ENCODE measurements around the gene FHOD3. TPM values are rescaled to one million over a fixed set of nuclear protein-coding genes. Genes with fewer than 3 reads are reported as not detected.

Gene FHOD3
- polyA plus RNA-seq, 1 experiment, result 41.1 TPM

DNA sequence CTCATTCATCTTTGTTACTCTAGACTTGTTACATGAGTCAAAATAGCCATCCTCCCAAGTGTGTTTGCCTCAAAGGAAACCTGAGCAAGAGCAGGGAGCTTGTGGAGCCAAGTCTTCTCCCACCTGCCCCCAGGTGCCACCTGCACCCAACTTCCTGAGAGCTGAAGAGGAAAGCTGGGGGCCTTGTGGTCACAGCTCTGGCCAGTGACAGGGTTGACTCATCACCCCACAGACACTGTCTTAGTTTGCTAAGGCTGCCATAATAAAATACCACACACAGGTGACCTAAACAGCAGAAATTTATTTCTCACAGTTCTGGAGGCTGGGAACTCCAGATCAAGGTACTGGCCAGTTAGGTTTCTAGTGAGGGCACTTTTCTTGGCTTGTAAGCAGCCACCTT, 431.7 kb downstream of the FHOD3 start:
- ChIA-PET CTCF (no interaction called here), POLR2A (no interaction called here)
- TF ChIP-seq, protein P1, sequence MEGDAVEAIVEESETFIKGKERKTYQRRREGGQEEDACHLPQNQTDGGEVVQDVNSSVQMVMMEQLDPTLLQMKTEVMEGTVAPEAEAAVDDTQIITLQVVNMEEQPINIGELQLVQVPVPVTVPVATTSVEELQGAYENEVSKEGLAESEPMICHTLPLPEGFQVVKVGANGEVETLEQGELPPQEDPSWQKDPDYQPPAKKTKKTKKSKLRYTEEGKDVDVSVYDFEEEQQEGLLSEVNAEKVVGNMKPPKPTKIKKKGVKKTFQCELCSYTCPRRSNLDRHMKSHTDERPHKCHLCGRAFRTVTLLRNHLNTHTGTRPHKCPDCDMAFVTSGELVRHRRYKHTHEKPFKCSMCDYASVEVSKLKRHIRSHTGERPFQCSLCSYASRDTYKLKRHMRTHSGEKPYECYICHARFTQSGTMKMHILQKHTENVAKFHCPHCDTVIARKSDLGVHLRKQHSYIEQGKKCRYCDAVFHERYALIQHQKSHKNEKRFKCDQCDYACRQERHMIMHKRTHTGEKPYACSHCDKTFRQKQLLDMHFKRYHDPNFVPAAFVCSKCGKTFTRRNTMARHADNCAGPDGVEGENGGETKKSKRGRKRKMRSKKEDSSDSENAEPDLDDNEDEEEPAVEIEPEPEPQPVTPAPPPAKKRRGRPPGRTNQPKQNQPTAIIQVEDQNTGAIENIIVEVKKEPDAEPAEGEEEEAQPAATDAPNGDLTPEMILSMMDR (IDR thresholded peaks at IDR 0.05; ENCODE audit: low read depth, low read length), result no peak
- Histone ChIP-seq H3K9me3 (ENCODE audit: control insufficient read depth, insufficient read depth, low read length) (peaks cover 4% of the 10 kb centered on the region), H3K27ac (ENCODE audit: low read depth, low read length) (no peak overlapping the region), H3K4me3 (ENCODE audit: low read depth, low read length) (no peak overlapping the region), H3K27me3 (ENCODE audit: control insufficient read depth, insufficient read depth, low read length) (no peaks in the 10 kb centered on the region)
- no peak for DNase-seq (ENCODE audit: low read depth, low spot score)

DNA sequence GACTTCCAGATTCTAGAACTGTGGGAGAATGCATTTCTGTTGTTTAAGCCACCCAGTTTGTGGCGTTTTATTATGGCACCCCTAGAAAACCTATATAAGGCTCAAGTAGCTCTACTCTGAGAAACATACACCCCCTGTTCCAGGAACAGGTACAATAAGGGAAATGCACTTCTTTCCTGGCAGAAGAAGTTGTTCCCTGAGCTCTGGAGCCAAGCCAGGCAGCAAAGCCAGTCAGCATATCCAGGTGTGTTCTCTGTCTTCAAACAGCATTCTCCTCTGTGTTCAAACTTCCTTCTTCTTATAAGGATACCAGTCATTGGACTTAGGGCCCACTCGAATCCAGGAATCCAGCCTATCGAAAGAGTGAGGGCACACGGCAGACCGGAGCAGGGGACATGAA, 434.8 kb downstream of the FHOD3 start:
- DNase-seq (ENCODE audit: low read depth, low spot score), result no peak
- H3K27me3 ChIP-seq (ENCODE audit: control insufficient read depth, insufficient read depth, low read length), result no peaks in the 10 kb centered on the region
- H3K4me3 ChIP-seq (ENCODE audit: low read depth, low read length), result no peak overlapping the region
- ChIA-PET POLR2A (no interaction called here), CTCF (no interaction called here)
- TF ChIP-seq, protein P1 (IDR thresholded peaks at IDR 0.05; ENCODE audit: low read depth, low read length), result no peak
- H3K27ac ChIP-seq (ENCODE audit: low read depth, low read length), result no peak overlapping the region
- H3K9me3 ChIP-seq (ENCODE audit: control insufficient read depth, insufficient read depth, low read length), result peaks cover 4% of the 10 kb centered on the region

DNA sequence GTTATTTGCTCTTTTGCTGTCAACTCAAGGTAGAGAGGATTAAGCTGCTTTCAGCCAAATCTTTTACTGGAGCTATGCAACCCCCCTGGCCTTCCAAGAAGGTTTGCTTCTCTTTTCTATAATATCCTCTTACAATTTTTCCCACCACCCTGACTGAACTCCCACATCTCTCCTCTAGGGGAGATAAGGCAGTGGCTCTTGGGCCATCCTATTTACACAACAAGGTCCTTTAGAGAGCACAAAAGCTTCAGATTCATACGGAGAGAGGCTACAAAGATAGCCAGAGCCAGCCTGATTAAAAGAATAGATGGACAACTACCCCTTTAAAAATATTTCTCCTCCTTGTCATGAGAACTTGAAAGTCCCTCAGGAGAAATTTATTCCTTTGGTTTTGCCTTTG, 435.6 kb downstream of the FHOD3 start:
- H3K27ac ChIP-seq (ENCODE audit: low read depth, low read length), result no peak overlapping the region
- TF ChIP-seq, protein P1 (IDR thresholded peaks at IDR 0.05; ENCODE audit: low read depth, low read length), result peak; percentile 9; the same call in 1 of the 2 replicates
- ChIA-PET POLR2A (interaction anchor here (0.5 kb wide), 1 partner anchor 14 kb away, joined by 3 read pairs; no protein-coding TSS in a partner anchor), CTCF (interaction anchor here (0.6 to 1.0 kb wide), 2 partner anchors 45 to 72 kb away, joined by 3 to 4 read pairs; no protein-coding TSS in a partner anchor)
- peaks cover 4% of the 10 kb centered on the region for H3K9me3 ChIP-seq (ENCODE audit: control insufficient read depth, insufficient read depth, low read length)
- H3K27me3 ChIP-seq (ENCODE audit: control insufficient read depth, insufficient read depth, low read length), result no peaks in the 10 kb centered on the region
- H3K4me3 ChIP-seq (ENCODE audit: low read depth, low read length), result no peak overlapping the region
- no peak for DNase-seq (ENCODE audit: low read depth, low spot score)

DNA sequence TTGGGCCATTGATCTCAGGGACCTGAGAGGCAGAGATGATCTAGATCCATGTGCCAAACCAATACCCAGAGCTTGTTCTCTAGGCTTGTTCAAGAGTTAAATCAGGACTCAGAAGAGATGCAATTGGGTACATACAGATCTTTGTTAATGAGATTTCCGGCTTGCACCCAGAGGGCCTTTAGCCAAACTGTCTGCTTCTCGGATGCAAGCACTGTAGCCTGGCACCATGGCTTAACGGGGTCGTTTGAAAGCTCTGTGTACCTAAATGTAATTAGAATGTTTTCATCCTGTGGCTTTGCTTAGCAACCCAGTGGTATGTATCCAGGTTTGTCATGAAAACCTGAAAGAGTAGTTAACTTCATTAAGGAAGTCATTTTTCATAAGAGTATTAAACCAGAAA, 437.1 kb downstream of the FHOD3 start:
- H3K9me3 ChIP-seq (ENCODE audit: control insufficient read depth, insufficient read depth, low read length), result peaks cover 4% of the 10 kb centered on the region
- H3K4me3 ChIP-seq (ENCODE audit: low read depth, low read length), result no peak overlapping the region
- TF ChIP-seq, protein P1 (IDR thresholded peaks at IDR 0.05; ENCODE audit: low read depth, low read length), result no peak
- H3K27ac ChIP-seq (ENCODE audit: low read depth, low read length), result no peak overlapping the region
- ChIA-PET CTCF (no interaction called here), POLR2A (no interaction called here)
- no peaks in the 10 kb centered on the region for H3K27me3 ChIP-seq (ENCODE audit: control insufficient read depth, insufficient read depth, low read length)
- DNase-seq (ENCODE audit: low read depth, low spot score), result no peak

DNA sequence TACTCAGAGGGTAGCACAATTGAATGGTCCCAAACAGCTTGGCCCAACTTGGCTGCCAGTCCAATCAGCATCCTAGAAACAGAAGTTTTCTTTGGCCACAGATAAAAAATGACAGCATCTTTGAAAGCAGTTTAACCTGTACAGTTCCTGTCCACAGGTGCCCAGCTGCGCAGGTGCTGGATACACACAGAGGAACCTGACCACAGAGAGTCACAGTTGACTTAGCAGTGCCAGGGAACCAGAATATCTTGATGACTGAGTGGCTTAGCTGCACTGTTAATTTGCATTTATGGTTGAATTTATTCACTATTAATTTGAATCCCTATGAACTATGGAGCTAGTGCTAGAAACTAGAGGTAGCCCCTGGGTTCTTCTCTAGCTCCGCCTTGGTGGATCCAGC, 437.6 kb downstream of the FHOD3 start:
- CTCF ChIA-PET, result no interaction called here
- DNase-seq (ENCODE audit: low read depth, low spot score), result no peak
- POLR2A ChIA-PET, result no interaction called here
- Histone ChIP-seq H3K9me3 (ENCODE audit: control insufficient read depth, insufficient read depth, low read length) (peaks cover 4% of the 10 kb centered on the region), H3K27me3 (ENCODE audit: control insufficient read depth, insufficient read depth, low read length) (no peaks in the 10 kb centered on the region), H3K4me3 (ENCODE audit: low read depth, low read length) (no peak overlapping the region), H3K27ac (ENCODE audit: low read depth, low read length) (no peak overlapping the region)
- TF ChIP-seq, protein P1 (IDR thresholded peaks at IDR 0.05; ENCODE audit: low read depth, low read length), result no peak

Data from AG04450 (cell line).